Activated CD4-positive, alpha-beta memory T cell treated with anti-CD3 and anti-CD28 coated beads for 36 hours (primary cell): ENCODE results near the gene ABI3. TPM values are rescaled to one million over a fixed set of nuclear protein-coding genes. Genes with fewer than 3 reads are reported as not detected.

Source experiments
- CTCF ChIA-PET: fragments of 350-600 bp; sonication (Branson Sonifier 250); formaldehyde crosslinking; loops from one replicate; lab custom pipeline; 2021; ENCODE audit warnings: antibody characterized with exemption, inconsistent platforms; lab: Charles Lee
- POLR2A ChIA-PET: fragments of 350-600 bp; sonication (Branson Sonifier 250); formaldehyde crosslinking; loops from one replicate; lab custom pipeline; 2021; ENCODE audit warnings: antibody characterized with exemption; lab: Charles Lee
- DNase-seq: peaks from one replicate; pipeline ENCODE4 v3.0.0-alpha.2; 2020
- H3K27ac Mint-ChIP-seq: one replicate; pipeline ENCODE4 v1.8.0; 2021; ENCODE audit warnings: mixed read lengths
- H3K27me3 Mint-ChIP-seq: one replicate; pipeline ENCODE4 v1.8.0; 2021; ENCODE audit warnings: mixed read lengths
- H3K36me3 Mint-ChIP-seq: one replicate; pipeline ENCODE4 v1.8.0; 2021; ENCODE audit warnings: mixed read lengths
- H3K4me1 Mint-ChIP-seq: one replicate; pipeline ENCODE4 v1.8.0; 2021; ENCODE audit warnings: low read depth, mixed read lengths
- H3K4me3 Mint-ChIP-seq: one replicate; pipeline ENCODE4 v1.8.0; 2021; ENCODE audit warnings: mild to moderate bottlenecking, mixed read lengths
- H3K9me3 Mint-ChIP-seq: one replicate; pipeline ENCODE4 v1.8.0; 2021; ENCODE audit warnings: mixed read lengths
- intact Hi-C: fragments of 100-400 bp; cut with micrococcal nuclease; formaldehyde crosslinking; loops from one replicate; pipeline ENCODE4 v1.15.1; 2023
- total RNA-seq, 2 experiments: library from RNA; stranded (reverse); gene quantifications; one replicate each; pipeline ENCODE4 v1.2.3, GENCODE V29; 2021

Gene ABI3
- total RNA-seq, 2 experiments from 2014 or later, result 19.7 to 19.8 TPM

DNA sequence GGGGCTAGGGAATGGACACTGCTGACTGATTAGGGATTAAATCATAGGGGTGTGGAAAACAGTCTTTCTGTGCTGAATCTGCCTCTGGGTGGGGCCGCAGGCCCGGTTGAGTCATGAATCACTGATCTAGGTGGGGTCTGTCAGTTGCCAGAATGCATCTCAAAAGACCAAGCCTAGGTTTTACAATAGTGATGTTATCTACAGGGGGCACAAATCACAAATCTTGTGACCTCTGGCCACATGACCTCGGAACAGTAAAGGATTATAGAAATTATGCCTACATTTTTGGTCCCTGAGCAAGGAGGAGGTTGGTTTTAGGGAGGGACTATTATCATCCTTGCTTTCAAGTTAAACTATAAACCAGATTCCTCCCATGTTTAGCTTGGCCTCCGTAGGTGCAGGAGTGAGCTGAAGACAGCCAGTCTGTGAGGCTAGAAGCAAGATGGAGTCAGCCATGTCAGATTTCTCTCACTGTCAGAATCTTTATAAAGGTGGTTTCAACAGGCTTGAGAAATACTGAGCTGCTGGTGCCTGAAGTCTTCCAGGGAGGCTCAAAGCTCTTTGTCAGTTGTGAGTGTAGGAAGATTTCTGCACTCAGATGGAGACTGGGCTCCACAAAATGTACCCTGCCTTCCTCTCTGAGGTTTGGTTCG lies 13.0 kb upstream of the ABI3 start:
- Mint-ChIP-seq H3K36me3 (peaks cover 2% of the 10 kb centered on the region), H3K27me3 (no peaks in the 10 kb centered on the region), H3K27ac (no peak overlapping the region), H3K4me1 (peaks cover 25% of the 10 kb centered on the region), H3K4me3 (no peak overlapping the region), H3K9me3 (no peaks in the 10 kb centered on the region)
- POLR2A ChIA-PET, result no interaction called here
- no peak for DNase-seq
- CTCF ChIA-PET, result interaction anchor here (1.4 to 1.9 kb wide), 4 partner anchors 11 to 28 kb away, joined by 3 to 10 read pairs (median 5); no protein-coding TSS in a partner anchor
- intact Hi-C loops, result loop anchor here (10.0 kb wide), 2 partner anchors 363 to 1993 kb away; partner anchors contain the start of genes CALCOCO2 and MYL4

DNA sequence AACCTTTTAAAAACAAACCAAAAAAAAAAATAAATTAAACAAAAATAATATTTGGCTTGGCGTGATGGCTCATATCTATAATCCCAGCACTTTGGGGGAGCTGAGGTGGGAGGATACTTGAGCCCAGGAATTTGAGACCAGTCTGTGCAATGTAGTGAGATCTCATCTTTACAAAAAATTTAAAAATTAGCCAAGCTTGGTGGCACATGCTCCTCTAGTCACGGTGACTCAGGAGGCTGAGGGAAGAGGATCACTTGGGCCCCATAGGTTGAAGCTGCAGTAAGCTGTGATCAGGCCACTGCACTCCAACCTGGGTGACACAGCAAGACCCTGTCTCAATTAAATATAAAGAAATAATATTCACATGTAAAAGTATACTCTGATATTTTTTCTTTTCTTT lies 12.3 kb upstream of the ABI3 start:
- Mint-ChIP-seq H3K9me3 (no peaks in the 10 kb centered on the region), H3K4me3 (no peak overlapping the region)

DNA sequence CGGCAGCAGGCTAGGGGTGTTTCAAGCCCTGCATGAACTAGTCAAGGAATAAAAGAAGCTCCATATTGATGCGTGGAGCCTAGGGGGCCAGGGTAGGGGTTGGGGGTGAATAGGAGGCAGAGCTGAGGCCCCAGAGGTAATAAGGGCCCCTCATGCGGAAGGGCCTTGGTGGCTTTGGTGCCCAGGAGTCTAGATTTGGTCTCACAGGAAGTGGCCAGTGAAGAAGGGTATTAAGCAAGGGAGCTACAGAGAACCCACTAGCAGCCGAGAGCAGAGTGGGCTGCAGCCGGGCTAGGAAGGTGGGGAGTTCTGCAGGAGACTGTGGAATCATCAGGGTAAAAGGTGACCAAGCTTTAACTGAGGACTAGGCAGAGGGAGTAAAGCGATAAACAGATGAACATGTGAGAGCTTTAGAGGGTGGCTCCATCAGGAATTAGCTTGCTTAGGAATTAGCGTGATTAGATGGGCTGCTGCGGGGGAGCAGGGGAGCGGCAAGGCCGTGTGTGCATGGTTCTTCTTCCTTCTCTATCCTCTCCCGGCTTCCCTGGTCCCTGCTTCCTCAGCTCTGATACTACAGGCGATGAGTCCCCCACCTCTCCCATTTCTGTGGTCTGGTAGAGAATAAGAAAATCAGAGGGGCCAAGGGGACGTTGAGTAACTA lies 10.0 kb upstream of the ABI3 start:
- CTCF ChIA-PET, result interaction anchor here (1.1 to 2.2 kb wide), 4 partner anchors 19 to 168 kb away, joined by 3 to 6 read pairs (median 4); no protein-coding TSS in a partner anchor
- H3K4me1 Mint-ChIP-seq, result peaks cover 6% of the 10 kb centered on the region
- H3K9me3 Mint-ChIP-seq, result no peaks in the 10 kb centered on the region
- no peak overlapping the region for H3K27ac Mint-ChIP-seq
- intact Hi-C loops, result no loop called here
- no peaks in the 10 kb centered on the region for H3K27me3 Mint-ChIP-seq
- no peaks in the 10 kb centered on the region for H3K36me3 Mint-ChIP-seq
- POLR2A ChIA-PET, result interaction anchor here (1.3 kb wide), 1 partner anchor 9 kb away, joined by 5 read pairs; no protein-coding TSS in a partner anchor
- no peak overlapping the region for H3K4me3 Mint-ChIP-seq
- no peak for DNase-seq

More for the DNA sequence above, 12.3 kb upstream of the ABI3 start:
- Mint-ChIP-seq H3K27me3 (no peaks in the 10 kb centered on the region), H3K27ac (no peak overlapping the region), H3K36me3 (no peaks in the 10 kb centered on the region), H3K4me1 (peaks cover 23% of the 10 kb centered on the region)
- DNase-seq, result no peak
- intact Hi-C loops, result loop anchor here (10.0 kb wide), 2 partner anchors 363 to 1993 kb away; partner anchors contain the start of genes CALCOCO2 and MYL4
- ChIA-PET POLR2A (no interaction called here), CTCF (interaction anchor here (1.4 to 1.9 kb wide), 5 partner anchors 10 to 29 kb away, joined by 3 to 10 read pairs (median 5); no protein-coding TSS in a partner anchor)

DNA sequence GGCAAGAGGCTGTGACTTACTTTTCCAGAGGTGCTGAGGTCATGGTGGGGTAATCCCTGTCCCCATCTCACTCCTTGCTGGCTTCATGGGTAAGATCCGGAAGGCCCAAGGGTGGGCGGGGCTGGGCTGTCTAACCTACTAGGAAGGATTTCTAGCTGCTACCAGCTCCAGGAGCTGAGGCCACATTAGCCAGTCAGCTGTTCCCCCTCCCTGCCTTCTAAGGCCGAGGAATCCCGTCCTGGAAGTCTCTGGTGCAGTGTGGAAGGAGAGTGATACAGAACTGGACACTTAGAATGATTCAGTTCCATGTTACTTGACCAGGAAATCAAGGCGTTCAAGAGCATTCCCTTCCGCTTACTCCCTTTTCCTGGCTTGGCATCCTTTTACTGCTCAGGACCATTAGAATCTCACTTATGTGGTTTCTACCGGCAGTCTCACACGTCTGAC lies 9.0 kb upstream of the ABI3 start:
- H3K27me3 Mint-ChIP-seq, result no peaks in the 10 kb centered on the region
- intact Hi-C loops, result no loop called here
- no peaks in the 10 kb centered on the region for H3K4me1 Mint-ChIP-seq
- CTCF ChIA-PET, result interaction anchor here (1.1 to 2.2 kb wide), 3 partner anchors 20 to 169 kb away, joined by 3 to 6 read pairs (median 4); no protein-coding TSS in a partner anchor
- POLR2A ChIA-PET, result no interaction called here
- H3K36me3 Mint-ChIP-seq, result peaks cover 1% of the 10 kb centered on the region
- no peaks in the 10 kb centered on the region for H3K9me3 Mint-ChIP-seq
- no peak for DNase-seq
- H3K27ac Mint-ChIP-seq, result no peak overlapping the region
- H3K4me3 Mint-ChIP-seq, result no peak overlapping the region

DNA sequence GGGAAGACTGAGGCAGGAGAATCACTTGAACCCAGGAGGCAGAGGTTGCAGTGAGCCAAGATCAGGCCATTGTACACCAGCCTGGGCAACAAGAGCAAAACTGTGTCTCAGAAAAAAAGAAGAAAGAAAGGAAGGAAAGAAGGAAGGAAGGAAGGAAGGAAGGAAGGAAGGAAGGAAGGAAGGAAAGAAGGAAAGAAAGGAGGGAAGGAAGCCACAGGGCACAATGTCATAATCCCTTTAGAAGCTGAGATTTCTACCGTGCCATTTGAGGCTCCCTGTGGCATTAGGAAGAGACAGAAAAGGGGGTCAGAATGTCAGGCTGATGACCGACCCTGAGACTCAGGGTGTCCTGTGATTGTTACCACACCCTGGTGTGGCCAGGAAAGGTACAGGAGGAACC lies 6.7 kb upstream of the ABI3 start:
- CTCF ChIA-PET, result interaction anchor here (2.0 kb wide), 1 partner anchor 23 kb away, joined by 9 read pairs; no protein-coding TSS in a partner anchor
- intact Hi-C loops, result no loop called here
- H3K27ac Mint-ChIP-seq, result no peak overlapping the region
- no peaks in the 10 kb centered on the region for H3K27me3 Mint-ChIP-seq
- peaks cover 1% of the 10 kb centered on the region for H3K36me3 Mint-ChIP-seq
- POLR2A ChIA-PET, result no interaction called here
- H3K9me3 Mint-ChIP-seq, result no peaks in the 10 kb centered on the region
- no peak for DNase-seq
- peaks cover 2% of the 10 kb centered on the region for H3K4me1 Mint-ChIP-seq
- H3K4me3 Mint-ChIP-seq, result no peak overlapping the region

DNA sequence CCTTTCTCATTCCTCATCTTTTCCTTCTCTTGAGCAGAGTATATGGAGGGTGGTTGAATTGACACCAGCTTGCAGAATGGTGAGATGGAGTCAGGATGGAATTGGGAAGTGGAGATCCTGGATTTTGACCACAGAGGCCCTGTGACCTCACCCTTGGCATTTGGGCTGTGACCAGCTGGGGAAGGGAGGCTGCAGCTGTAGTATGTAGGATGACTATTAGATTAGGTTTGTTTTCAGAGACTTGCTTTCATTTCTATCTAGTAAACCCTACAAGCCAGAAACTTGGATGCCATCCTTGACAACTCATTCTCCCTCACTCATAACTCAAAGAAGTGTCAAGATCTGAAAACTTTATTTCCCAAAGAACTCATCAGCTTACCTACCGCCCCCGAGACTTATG lies 6.0 kb upstream of the ABI3 start:
- POLR2A ChIA-PET, result no interaction called here
- H3K27me3 Mint-ChIP-seq, result no peaks in the 10 kb centered on the region
- CTCF ChIA-PET, result interaction anchor here (2.0 kb wide), 1 partner anchor 22 kb away, joined by 9 read pairs; no protein-coding TSS in a partner anchor
- DNase-seq, result no peak
- peaks cover 9% of the 10 kb centered on the region for H3K4me1 Mint-ChIP-seq
- no peak overlapping the region for H3K4me3 Mint-ChIP-seq
- intact Hi-C loops, result no loop called here
- H3K36me3 Mint-ChIP-seq, result peaks cover 1% of the 10 kb centered on the region
- H3K27ac Mint-ChIP-seq, result no peak overlapping the region
- H3K9me3 Mint-ChIP-seq, result no peaks in the 10 kb centered on the region

DNA sequence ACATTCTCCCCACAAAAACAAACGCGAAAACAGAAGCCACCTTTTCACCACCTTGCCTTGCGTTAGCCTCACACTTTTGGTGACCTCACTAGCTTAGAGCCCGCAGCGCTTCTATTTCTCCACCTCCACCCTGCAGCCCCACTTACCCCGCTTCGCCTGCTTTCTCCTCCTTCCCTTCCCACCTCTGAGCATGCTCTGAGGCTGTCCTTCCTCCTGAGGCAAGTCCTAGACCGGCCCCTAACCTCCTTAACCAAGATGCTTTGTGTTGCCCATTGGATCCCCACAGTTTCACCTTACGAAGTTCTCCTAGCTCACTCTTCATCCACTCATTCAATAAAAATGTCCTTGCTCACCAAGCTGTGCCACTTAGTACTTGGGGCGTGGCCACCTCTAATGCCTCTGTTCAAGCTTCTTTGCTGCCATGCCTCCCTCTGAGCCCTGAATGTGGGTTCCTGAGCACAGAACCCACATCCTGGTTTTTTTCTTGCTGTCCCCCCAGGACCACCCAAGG lies 1.4 kb upstream of the ABI3 start:
- H3K36me3 Mint-ChIP-seq, result peaks cover 6% of the 10 kb centered on the region
- intact Hi-C loops, result no loop called here
- H3K9me3 Mint-ChIP-seq, result no peaks in the 10 kb centered on the region
- peak overlapping the region; percentile 90 for H3K4me3 Mint-ChIP-seq
- H3K27ac Mint-ChIP-seq, result peak overlapping the region; percentile 91
- no peak for DNase-seq
- CTCF ChIA-PET, result interaction anchor here (1.3 to 6.3 kb wide), 5 partner anchors 11 to 348 kb away, joined by 4 to 32 read pairs (median 5); no protein-coding TSS in a partner anchor
- H3K27me3 Mint-ChIP-seq, result no peaks in the 10 kb centered on the region
- POLR2A ChIA-PET, result interaction anchor here (0.9 to 3.5 kb wide), 4 partner anchors 9 to 17 kb away, joined by 3 to 14 read pairs (median 4); no protein-coding TSS in a partner anchor
- peaks cover 47% of the 10 kb centered on the region for H3K4me1 Mint-ChIP-seq

DNA sequence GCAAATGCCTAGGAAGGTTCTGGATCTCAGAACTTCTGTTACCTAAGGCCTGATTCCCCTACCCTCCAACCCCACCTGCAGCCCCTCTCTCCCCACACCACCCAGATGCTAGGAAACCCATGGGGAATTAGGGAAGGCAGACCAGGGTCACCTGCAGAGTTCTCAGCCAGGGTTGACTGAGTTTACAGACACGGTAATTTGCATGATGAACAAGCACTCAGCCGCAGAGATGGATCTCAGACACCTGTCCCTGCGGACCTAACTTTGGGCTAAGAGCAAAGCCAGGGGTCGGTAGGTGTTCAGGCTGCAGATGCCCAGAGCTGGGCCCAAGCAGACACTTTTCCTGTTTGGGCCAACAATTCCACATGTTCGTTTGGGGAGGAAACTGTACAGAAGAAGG lies 2.9 kb downstream of the ABI3 start:
- H3K27ac Mint-ChIP-seq, result no peak overlapping the region
- peaks cover 22% of the 10 kb centered on the region for H3K36me3 Mint-ChIP-seq
- H3K9me3 Mint-ChIP-seq, result no peaks in the 10 kb centered on the region
- no peak for DNase-seq
- intact Hi-C loops, result no loop called here
- H3K4me1 Mint-ChIP-seq, result peaks cover 81% of the 10 kb centered on the region
- ChIA-PET CTCF (interaction anchor here (1.5 to 6.3 kb wide), 3 partner anchors 9 to 22 kb away, joined by 4 to 32 read pairs (median 4); no protein-coding TSS in a partner anchor), POLR2A (no interaction called here)
- H3K27me3 Mint-ChIP-seq, result no peaks in the 10 kb centered on the region
- H3K4me3 Mint-ChIP-seq, result no peak overlapping the region

DNA sequence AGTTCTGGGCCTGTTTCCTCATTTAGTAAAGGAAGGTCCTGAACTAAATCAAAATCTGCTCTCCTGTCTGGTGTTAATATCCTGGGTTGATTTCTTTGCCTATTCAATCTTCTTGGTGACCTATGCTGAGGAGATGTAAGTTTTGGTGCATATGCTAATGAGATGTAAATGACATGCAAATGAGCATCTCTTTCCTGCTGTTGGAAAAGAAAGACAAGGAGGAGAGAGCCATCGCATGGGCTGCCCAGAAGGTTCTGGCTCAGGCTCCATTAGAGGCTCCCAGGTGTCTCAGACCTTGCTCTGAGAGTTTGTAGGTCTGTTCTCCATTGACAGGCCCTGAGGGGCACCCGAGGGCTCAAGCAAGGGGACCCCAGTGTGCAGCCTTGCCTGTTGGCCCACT lies 3.3 kb downstream of the ABI3 start:
- ChIA-PET CTCF (interaction anchor here (1.5 to 5.2 kb wide), 2 partner anchors 9 to 13 kb away, joined by 4 to 32 read pairs; no protein-coding TSS in a partner anchor), POLR2A (no interaction called here)
- no peak for DNase-seq
- Mint-ChIP-seq H3K9me3 (no peaks in the 10 kb centered on the region), H3K27ac (no peak overlapping the region), H3K36me3 (peaks cover 24% of the 10 kb centered on the region), H3K27me3 (no peaks in the 10 kb centered on the region), H3K4me3 (no peak overlapping the region), H3K4me1 (peaks cover 83% of the 10 kb centered on the region)
- intact Hi-C loops, result no loop called here

DNA sequence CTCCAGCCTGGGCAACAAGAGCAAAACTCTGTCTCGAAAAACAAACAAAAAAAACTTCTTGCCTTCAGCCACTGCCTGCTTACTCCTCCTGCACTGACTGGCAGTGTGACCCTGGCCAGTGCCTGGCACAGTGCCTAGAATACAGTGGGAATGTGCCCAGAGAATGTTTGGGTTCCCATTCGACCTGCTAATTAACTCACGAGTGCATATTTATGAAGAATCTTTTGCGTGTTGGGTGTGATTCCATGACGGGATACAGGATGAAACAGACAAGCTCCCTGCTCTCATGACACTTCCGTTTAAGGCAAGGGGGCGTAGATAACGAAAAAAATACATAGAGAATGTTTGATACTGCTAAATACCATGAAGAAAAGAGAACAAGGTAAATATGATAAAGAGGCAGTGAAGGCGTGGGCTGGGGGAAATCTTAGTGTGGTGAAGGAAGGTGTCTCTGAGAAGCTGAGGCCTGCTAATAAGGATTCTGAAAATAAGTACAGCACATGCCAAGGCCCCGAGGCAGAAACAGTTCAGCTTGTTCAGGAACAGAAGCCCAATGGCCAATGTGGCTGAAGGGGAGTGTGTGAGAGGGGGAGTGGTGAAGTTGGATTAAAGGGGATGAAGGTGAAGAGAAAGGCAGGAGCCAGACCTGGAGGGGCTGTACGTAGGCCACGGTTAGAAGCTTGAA lies 4.3 kb downstream of the ABI3 start:
- H3K9me3 Mint-ChIP-seq, result no peaks in the 10 kb centered on the region
- no peak overlapping the region for H3K4me3 Mint-ChIP-seq
- peak overlapping the region; percentile 61 for H3K27ac Mint-ChIP-seq
- H3K36me3 Mint-ChIP-seq, result peaks cover 28% of the 10 kb centered on the region
- intact Hi-C loops, result no loop called here
- POLR2A ChIA-PET, result interaction anchor here (1.4 kb wide), 1 partner anchor 23 kb away, joined by 7 read pairs; no protein-coding TSS in a partner anchor
- peaks cover 82% of the 10 kb centered on the region for H3K4me1 Mint-ChIP-seq
- CTCF ChIA-PET, result interaction anchor here (0.5 to 5.2 kb wide), 7 partner anchors 10 to 926 kb away, joined by 3 to 32 read pairs (median 3); no protein-coding TSS in a partner anchor
- H3K27me3 Mint-ChIP-seq, result no peaks in the 10 kb centered on the region
- no peak for DNase-seq

DNA sequence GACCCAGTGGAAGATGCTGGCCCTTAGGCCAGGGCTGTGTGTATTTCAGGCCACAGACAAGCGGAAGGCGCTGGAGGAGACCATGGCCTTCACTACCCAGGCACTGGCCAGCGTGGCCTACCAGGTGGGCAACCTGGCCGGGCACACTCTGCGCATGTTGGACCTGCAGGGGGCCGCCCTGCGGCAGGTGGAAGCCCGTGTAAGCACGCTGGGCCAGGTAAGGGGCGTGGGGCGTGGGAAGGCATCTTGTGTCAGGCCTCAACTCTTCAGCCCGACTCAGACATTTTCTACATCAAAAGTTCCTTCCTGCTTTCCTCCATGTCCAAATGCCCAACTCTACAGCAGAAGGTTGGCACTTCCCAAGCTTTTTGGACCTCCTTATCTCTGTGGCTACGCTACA lies 6.0 kb downstream of the ABI3 start:
- H3K9me3 Mint-ChIP-seq, result no peaks in the 10 kb centered on the region
- no peak for DNase-seq
- intact Hi-C loops, result no loop called here
- H3K27me3 Mint-ChIP-seq, result no peaks in the 10 kb centered on the region
- ChIA-PET CTCF (interaction anchor here (5.2 kb wide), 1 partner anchor 11 kb away, joined by 32 read pairs; no protein-coding TSS in a partner anchor), POLR2A (interaction anchor here (1.3 kb wide), 1 partner anchor 22 kb away, joined by 3 read pairs; no protein-coding TSS in a partner anchor)
- H3K4me1 Mint-ChIP-seq, result peaks cover 73% of the 10 kb centered on the region
- no peak overlapping the region for H3K4me3 Mint-ChIP-seq
- peaks cover 28% of the 10 kb centered on the region for H3K36me3 Mint-ChIP-seq
- peak overlapping the region; percentile 47 for H3K27ac Mint-ChIP-seq
